Measurements from ENCODE around the gene FAM222B. TPM values are rescaled to one million over a fixed set of nuclear protein-coding genes. Genes with fewer than 3 reads are reported as not detected.
"Not testable (repeated sequence)": the region's sequence is repeated elsewhere in the genome, so short reads cannot be mapped to it uniquely, and the experiment has no call there.

The FAM222B gene
- total and polyA plus RNA-seq, 9 of the 15 experiments (the other 6 are each of a cell fraction or from before 2014, with no cell fraction given) = 4.0 to 34.6 (median 7.5) TPM

DNA sequence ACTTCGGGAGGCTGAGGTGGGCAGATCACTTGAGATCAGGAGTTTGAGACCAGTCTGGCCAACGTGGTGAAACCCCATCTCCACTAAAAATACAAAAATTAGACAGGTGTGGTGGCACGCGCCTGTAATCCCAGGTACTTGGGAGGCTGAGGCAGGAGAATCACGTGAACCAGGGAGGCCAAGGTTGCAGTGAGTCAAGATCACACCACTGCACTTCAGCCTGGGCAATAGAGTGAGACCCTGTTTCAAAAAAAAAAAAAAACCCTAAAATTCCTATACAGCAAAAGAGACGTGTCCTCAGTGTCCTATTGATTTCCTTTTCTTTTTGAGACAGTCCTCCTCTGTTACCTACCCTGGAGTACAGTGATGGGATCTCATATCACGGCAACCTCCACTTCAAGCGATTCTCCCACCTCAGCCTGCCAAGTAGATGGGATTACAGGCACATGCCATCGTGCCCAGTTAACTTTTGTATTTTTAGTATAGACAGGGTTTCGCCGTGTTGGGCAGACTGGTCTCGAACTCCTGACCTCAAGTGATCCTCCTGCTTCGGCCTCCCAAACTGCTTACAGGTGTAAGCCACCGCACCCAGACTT is 47.6 kb downstream of the FAM222B start:
- H3K4me2 ChIP-seq (ENCODE audit: insufficient read depth, low read length); H3K9me3 ChIP-seq (replicated peaks; ENCODE audit: control insufficient read depth, insufficient read depth, low read depth, low read length); H2AFZ ChIP-seq (ENCODE audit: low read depth, low read length); H3K4me3 ChIP-seq; H3K9ac ChIP-seq (ENCODE audit: insufficient read depth in 1 of 2, low read depth in 2 of 2, low read length in 2 of 2); H3K9me1 ChIP-seq (ENCODE audit: control insufficient read depth, insufficient read depth, low read length); ATAC-seq; BruUV-seq (replicated peaks); FAIRE-seq; DNase-seq (ENCODE audit: extremely low read depth in 1 of 4, low spot score in 3 of 4); intact Hi-C loops (cut with micrococcal nuclease); in situ Hi-C loops (cut with MboI); H3K27me3 ChIP-seq (ENCODE audit: control insufficient read depth in 2 of 2, insufficient read depth in 2 of 2, low read length in 2 of 2); H4K20me1 ChIP-seq (replicated peaks; ENCODE audit: control insufficient read depth, insufficient read depth, low read length); H3K27ac ChIP-seq (ENCODE audit: extremely low read depth, low read depth, low read length): not testable (repeated sequence)
- POLR2A ChIA-PET = interaction anchor here (1.0 kb wide), 1 partner anchor 14 kb away, joined by 3 read pairs; no protein-coding TSS in a partner anchor
- H3K36me3 ChIP-seq (ENCODE audit: control insufficient read depth, insufficient read depth, low read length) = peaks cover 43% of the 10 kb centered on the region
- TF ChIP-seq ZNF121 (CRISPR knock-in tag; conservative IDR thresholded peaks at IDR 0.05) = peak; percentile 47; the same call in 1 of the 2 replicates
- TF ChIP-seq ZNF384 (IDR thresholded peaks at IDR 0.05; ENCODE audit: low read depth, low read length) = 0 out of 2 replicates have a peak, but pooled peaks have one; percentile 18
- WGBS (ENCODE audit: insufficient coverage, low coverage, missing lambda C conversion rate) = 94% methylated on average over 14 of the region's 14 CpGs
- peaks cover 92% of the 10 kb centered on the region for H3K79me2 ChIP-seq (ENCODE audit: control insufficient read depth, insufficient read depth, low read length)
- H3K4me1 ChIP-seq (replicated peaks in 1 of 2; ENCODE audit: control insufficient read depth in 2 of 2, insufficient read depth in 2 of 2, low read length in 2 of 2) = peaks cover 16 to 21% of the 10 kb centered on the region in 2 experiments
- CTCF ChIA-PET (ENCODE audit: low intra/inter-chr PET ratio) = interaction anchor here (0.6 kb wide), 1 partner anchor 127 kb away, joined by 3 read pairs; no protein-coding TSS in a partner anchor

DNA sequence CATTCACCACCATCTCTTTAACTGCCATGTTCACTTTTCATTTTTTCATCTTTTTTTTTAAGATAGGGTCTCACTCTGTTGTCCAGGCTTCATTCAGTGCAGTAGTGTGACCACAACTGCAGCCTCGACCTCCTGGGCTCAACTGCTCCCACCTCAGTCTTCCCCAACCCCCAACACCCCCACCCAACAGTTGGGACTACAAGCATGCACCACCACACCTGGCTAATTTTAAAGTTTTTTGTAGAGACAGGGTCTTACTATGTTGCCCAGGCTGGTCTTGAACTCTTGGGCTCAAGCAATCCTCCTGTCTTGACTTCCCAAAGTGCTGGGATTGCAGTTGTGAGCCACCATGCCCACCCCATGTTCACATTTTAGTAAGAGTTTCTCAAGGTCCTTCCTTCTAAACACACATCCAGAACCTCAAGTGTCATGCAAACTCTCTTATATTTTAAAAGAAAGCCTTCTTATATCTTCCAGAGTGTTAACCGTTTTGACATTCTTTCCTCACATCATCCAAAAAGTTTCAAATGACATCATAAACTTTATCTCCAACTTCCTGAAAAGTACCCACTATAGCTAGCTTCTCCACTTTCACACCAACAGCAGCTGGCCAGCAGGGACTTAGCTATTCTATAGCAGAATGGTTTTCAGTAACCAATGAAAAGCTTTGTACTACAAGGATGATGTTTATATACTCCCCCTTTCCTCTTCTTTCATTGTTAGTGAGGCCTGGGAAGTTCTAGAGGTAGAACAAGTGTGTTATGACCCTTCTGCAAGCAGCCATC is 49.5 kb downstream of the FAM222B start:
- FAIRE-seq (no peak), DNase-seq (ENCODE audit: extremely low read depth in 1 of 4, low spot score in 3 of 4) (peak in 3 of 4 experiments; percentile 17 to 48 (median 43)), ATAC-seq (peak; percentile 78)
- peaks cover 88% of the 10 kb centered on the region for H3K79me2 ChIP-seq (ENCODE audit: control insufficient read depth, insufficient read depth, low read length)
- intact Hi-C loops (cut with micrococcal nuclease) = no loop called here
- H3K9me3 ChIP-seq (replicated peaks; ENCODE audit: control insufficient read depth, insufficient read depth, low read depth, low read length) = no peaks in the 10 kb centered on the region
- H2AFZ ChIP-seq (ENCODE audit: low read depth, low read length) = no peak overlapping the region
- ChIA-PET CTCF (ENCODE audit: low intra/inter-chr PET ratio) (no interaction called here), POLR2A (interaction anchor here (0.5 to 0.6 kb wide), 3 partner anchors 39 to 89 kb away, joined by 3 read pairs; no protein-coding TSS in a partner anchor)
- in situ Hi-C loops (cut with MboI) = no loop called here
- peaks cover 16 to 21% of the 10 kb centered on the region in 2 experiments for H3K4me1 ChIP-seq (replicated peaks in 1 of 2; ENCODE audit: control insufficient read depth in 2 of 2, insufficient read depth in 2 of 2, low read length in 2 of 2)
- WGBS (ENCODE audit: insufficient coverage, low coverage, missing lambda C conversion rate) = 43% methylated on average over 2 of the region's 2 CpGs
- no peaks in the 10 kb centered on the region for H3K9me1 ChIP-seq (ENCODE audit: control insufficient read depth, insufficient read depth, low read length)
- H4K20me1 ChIP-seq (replicated peaks; ENCODE audit: control insufficient read depth, insufficient read depth, low read length) = peaks cover 8% of the 10 kb centered on the region
- H3K9ac ChIP-seq (ENCODE audit: insufficient read depth in 1 of 2, low read depth in 2 of 2, low read length in 2 of 2) = no peak overlapping the region
- H3K27ac ChIP-seq (ENCODE audit: extremely low read depth, low read depth, low read length) = peak overlapping the region; percentile 40; the same call in 1 of the 3 replicates
- no peak overlapping the region for H3K4me3 ChIP-seq
- no TSS peak for BruUV-seq (replicated peaks)
- H3K27me3 ChIP-seq (ENCODE audit: control insufficient read depth in 2 of 2, insufficient read depth in 2 of 2, low read length in 2 of 2) = no peaks in the 10 kb centered on the region
- H3K4me2 ChIP-seq (ENCODE audit: insufficient read depth, low read length) = no peak overlapping the region
- H3K36me3 ChIP-seq (ENCODE audit: control insufficient read depth, insufficient read depth, low read length) = peaks cover 50% of the 10 kb centered on the region
- TF ChIP-seq ZEB2 (IDR thresholded peaks at IDR 0.05) = no peak
- TF ChIP-seq, protein P1, sequence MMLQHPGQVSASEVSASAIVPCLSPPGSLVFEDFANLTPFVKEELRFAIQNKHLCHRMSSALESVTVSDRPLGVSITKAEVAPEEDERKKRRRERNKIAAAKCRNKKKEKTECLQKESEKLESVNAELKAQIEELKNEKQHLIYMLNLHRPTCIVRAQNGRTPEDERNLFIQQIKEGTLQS (IDR thresholded peaks at IDR 0.05) = peak; percentile 41
- TF ChIP-seq, protein P1 (CRISPR knock-in tag; conservative IDR thresholded peaks at IDR 0.05) = no peak
- TF ChIP-seq SMAD4 (CRISPR knock-in tag; conservative IDR thresholded peaks at IDR 0.05) = no peak
- no peak for TF ChIP-seq ZNF778 (CRISPR knock-in tag; IDR thresholded peaks at IDR 0.05)
- TF ChIP-seq RNF219 (CRISPR knock-in tag; IDR thresholded peaks at IDR 0.05) = no peak
- TF ChIP-seq PREB (CRISPR knock-in tag; IDR thresholded peaks at IDR 0.05) = 0 out of 2 replicates have a peak, but pooled peaks have one; percentile 67

Data from K562 (cell line).